Activated CD8-positive, alpha-beta memory T cell treated with anti-CD3 and anti-CD28 coated beads for 36 hours (primary cell): ENCODE data around the gene OSBPL2. TPM values are rescaled to one million over a fixed set of nuclear protein-coding genes. Genes with fewer than 3 reads are reported as not detected.

Source experiments
- CTCF ChIA-PET: fragments of 350-600 bp; sonication (Branson Sonifier 250); formaldehyde crosslinking; loops from one replicate; lab custom pipeline; 2021; ENCODE audit warnings: antibody characterized with exemption; lab: Charles Lee
- POLR2A ChIA-PET: fragments of 350-600 bp; sonication (Branson Sonifier 250); formaldehyde crosslinking; loops from one replicate; lab custom pipeline; 2021; ENCODE audit warnings: antibody characterized with exemption; lab: Charles Lee
- total RNA-seq, 2 experiments: library from RNA; stranded (reverse); gene quantifications; one replicate each; pipeline ENCODE4 v1.2.3, GENCODE V29; 2021

The OSBPL2 gene
- total RNA-seq, 2 experiments from 2014 or later, result 17.9 to 21.2 TPM

GRCh38 chr20:62231292-62231691 lies 7.0 kb upstream of the OSBPL2 start:
- ChIA-PET CTCF (no interaction called here), POLR2A (no interaction called here)

GRCh38 chr20:62232194-62232593 lies 6.1 kb upstream of the OSBPL2 start:
- POLR2A ChIA-PET, result no interaction called here

GRCh38 chr20:62232770-62233645 lies 5.3 kb upstream of the OSBPL2 start:
- CTCF ChIA-PET, result no interaction called here
- POLR2A ChIA-PET, result no interaction called here

More at GRCh38 chr20:62232194-62232593, 6.1 kb upstream of the OSBPL2 start:
- CTCF ChIA-PET, result no interaction called here

DNA sequence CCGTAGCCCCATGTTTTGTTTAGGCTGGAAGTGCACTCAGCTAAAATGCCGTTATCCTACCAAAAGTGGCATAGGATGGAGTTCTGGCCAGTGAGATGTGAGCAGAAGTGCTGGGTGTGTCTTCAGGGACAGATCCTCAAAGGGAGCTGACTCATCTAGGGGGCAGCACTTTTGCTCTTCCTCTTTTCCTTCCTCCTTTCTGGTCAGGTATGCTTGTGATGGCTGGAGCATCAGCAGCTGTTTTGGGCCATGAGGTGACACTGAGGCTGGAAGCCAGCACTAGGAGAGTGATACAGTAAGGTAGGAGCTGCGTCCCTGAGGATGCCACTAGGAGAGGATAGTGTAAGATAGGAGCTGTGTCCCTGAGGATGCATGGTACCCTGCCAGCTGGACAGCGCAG lies 4.6 kb upstream of the OSBPL2 start:
- ChIA-PET POLR2A (no interaction called here), CTCF (no interaction called here)

GRCh38 chr20:62234339-62234738 lies 4.0 kb upstream of the OSBPL2 start:
- POLR2A ChIA-PET, result no interaction called here
- CTCF ChIA-PET, result no interaction called here

DNA sequence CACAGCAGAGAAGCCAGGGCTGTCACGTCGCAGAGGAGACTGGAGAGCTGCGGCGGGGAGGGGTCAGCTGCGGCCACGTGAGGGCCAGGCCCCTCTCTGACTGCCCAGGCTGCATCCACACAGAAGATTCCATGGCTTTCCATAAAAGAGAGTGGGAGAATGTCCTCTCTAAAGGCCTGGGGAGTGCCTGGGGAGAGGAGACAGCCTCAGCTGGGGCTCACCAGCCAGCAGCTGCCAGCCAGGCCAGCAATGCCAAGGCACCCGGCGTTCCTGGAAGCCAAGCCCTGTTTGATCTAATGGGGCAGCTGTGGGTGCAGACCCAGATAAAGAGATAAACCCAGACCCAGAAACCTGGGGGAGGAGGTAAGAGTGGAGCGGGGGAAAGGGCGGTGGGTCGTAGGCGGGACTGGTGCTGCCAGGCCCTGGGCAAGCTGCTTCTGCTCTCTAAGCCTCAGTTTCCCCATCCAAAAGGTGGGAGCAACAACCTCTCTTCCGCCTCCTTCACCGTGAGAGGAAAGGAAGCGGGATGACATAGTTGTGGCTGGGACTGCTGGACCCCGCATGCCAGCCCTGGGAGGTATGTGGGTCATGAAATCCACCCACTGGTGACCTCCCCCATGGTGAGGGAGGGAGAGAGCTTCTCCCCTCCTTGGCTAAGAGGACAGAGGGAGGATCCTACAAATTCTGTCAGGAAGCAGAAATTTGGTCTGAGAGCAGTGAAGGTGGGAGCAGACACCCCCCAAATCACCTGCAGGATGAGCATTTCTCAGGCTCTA lies 3.1 kb upstream of the OSBPL2 start:
- ChIA-PET POLR2A (no interaction called here), CTCF (no interaction called here)

DNA sequence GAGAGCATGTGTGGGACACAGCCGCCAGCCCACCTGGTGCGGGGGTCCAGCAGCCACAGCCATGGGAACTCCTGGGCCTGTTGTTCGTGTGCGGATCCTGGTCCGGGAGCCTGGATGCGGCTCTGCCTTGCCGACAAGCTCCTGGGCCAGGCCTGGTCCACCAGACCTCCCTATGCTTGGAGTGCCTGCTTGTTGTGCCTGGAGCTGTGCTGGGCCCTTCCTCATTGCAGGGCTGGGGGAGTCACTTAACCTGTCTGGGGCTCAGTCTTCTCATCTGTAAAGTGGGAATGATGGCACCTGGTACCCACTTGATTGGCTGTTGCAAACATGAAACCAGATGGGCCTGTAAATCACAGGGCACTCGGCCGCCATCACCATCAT lies 2.6 kb upstream of the OSBPL2 start:
- POLR2A ChIA-PET, result no interaction called here
- CTCF ChIA-PET, result no interaction called here

DNA sequence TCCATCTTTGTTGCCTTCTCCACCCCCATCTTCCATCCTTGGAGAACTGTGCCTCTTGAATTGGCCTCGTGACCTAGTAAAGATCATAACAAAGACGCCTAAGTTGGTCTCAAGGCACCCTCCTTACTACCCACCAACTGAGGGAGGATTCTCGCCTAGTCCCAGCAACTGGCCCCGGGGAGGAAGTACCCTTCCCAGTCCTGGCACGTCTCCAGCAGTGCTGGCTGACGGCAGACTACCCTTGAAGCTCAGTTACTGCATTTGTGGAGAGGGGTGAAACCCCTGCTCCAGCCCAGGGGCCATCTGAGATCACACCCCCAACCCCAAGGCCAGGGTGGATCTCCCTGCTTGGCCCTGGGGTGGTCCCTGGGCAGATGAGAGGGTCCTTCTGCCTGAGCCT lies 2.1 kb upstream of the OSBPL2 start:
- ChIA-PET CTCF (no interaction called here), POLR2A (no interaction called here)

DNA sequence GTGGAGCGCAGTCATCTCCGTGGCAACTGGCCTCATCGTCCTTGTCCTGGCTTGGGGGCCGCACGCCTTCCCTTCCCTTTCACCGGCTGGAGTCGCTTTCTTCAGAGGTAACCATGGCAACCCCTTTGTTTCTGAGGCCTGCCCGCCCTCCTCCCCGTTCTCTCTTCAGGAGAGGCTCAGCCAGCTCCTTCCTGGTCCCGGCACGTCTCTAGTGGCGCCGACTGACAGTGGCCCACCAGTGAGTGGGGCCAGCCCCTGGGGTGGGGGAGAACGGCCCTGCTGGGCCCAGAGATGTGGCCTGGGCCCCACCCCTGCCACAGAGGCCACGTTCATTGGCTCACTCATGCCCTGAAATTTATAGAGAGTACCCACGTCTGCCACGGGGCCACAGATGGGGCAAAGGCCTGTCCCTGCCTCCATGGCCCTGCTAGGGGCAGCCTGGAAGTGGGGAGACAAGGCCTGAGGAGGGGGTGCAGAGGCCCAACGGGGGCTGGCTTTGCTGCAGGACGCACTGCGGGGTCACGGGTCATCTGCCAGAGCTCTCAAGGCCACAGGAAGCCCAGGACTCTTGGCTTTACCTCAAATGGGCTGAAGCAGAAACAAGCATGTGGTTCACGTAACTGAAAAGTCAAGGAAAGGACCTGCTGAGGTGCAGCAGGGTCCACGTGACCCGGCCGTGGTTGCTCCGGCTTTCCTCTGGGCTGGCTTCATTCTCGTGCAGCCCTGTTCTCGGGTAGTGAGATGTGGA lies 1.4 kb upstream of the OSBPL2 start:
- ChIA-PET CTCF (no interaction called here), POLR2A (no interaction called here)

DNA sequence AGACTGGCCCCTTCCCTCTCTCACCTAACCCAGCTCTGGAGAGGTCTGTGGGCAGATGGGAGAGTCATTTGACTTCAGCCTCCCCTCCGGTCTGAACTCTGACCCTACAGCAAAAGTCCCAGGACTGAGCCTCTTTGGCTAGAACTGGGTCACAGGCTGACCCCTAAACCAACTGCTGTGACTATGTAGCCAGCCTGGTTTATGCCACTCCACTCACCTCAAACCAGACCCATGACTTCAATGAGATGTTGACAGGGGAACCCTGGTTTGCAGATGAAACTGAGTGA lies 864 bp upstream of the OSBPL2 start:
- ChIA-PET POLR2A (no interaction called here), CTCF (no interaction called here)

GRCh38 chr20:62238569-62239277 lies 402 bp downstream of the OSBPL2 start:
- ChIA-PET POLR2A (no interaction called here), CTCF (no interaction called here)

DNA sequence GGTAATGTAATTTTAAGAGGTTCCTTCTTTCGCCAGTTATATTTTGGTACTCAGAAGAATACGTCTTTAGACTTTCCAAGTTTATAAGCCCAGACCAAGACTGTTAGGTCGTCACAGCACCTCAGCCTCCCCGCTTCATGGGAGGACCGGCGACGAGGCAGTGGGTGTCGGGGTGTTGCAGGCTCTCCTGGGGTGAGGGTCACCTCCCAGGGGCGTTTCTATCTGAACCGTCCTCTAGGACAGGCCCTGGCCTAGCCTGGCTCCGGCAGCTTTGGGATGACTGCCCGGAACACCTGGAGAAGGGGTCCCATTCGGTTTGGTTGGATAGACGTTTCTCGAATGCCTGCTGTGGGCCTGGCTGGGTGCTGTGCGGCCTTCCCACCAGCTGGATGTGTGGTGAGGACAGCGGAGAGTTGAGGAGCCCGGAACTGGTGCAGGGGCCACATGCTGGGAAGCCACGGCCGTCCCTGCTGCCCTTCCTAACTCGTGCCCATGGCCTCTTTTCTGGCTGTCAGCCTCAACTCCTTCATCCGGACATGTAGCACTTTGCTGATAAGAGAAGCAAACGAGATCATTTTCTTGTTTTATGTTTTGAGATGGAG lies 1.1 kb downstream of the OSBPL2 start:
- CTCF ChIA-PET, result no interaction called here
- POLR2A ChIA-PET, result no interaction called here

GRCh38 chr20:62240020-62240685 lies 1.8 kb downstream of the OSBPL2 start:
- ChIA-PET POLR2A (no interaction called here), CTCF (no interaction called here)

DNA sequence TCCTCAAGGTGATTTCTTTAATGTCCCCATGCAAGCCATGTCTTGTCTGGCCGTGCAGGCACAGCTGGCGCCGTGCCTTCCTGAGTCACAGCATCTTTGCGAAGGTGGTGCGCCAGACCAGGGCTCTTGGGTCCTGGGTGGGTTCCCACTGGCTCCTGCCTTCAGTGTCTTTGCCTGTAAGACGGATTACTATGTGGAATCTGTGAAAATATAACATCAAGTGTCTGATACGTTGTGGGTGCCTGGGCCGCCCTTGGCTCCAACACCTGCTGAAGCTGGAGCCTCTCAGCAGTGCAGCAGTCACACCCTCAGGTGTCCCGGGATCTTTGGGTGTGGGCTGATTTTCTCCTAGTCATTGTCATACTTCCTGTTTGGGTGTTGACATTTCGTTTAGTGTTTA lies 3.2 kb downstream of the OSBPL2 start:
- POLR2A ChIA-PET, result no interaction called here
- CTCF ChIA-PET, result no interaction called here

- POLR2A ChIA-PET, result no interaction called here
- CTCF ChIA-PET, result no interaction called here
Measured at GRCh38 chr20:62242176-62242575, 3.9 kb downstream of the OSBPL2 start.

DNA sequence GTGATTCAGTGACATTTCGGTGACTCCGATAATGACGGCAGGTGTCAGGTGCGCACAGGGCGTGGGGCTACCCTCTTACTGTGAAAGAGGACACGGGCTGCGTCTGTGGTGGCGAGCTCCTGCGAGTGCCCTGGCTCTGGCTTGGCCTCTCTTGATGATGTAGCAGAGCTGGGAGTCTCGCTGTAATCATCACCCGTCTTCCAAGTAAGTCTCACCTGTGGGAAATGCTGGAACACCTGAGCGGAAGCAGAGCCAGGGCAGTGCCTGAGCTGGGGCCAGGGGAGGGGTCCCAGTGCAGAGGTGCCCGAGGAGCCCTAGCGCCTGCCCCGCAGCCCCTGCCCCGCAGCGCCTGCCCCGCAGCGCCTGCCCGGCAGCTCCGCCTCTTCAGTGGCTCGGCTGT lies 4.8 kb downstream of the OSBPL2 start:
- CTCF ChIA-PET, result no interaction called here
- POLR2A ChIA-PET, result no interaction called here

DNA sequence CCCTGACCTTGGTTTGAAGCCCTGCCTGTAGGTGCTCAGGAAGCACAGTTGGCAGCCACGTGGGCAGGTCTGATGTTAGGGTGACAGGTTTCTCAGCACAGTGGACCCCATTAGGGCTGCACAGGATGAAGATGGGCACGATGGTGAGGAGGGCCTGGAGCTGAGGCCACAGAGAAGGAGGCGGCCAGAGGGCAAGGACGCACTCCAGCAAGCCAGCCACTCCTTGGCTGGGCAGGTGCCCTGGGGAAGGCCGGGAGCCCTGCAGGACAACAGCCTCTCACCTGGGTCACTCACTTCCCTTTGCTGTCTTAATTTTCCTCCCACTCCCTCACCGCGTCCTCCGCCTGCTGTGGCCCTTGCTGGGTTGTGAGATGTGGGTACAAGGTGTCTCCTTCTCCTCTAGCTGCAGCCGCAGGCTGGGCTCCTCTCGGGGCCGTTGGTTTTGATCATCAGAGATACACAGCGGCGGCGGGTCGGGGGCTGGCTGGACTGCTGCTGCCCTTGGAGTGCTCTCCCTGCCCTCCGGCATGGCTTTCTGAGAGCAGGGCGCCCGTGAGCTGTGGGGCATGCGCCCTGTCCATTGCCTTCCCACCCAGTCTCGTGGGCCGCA lies 5.7 kb downstream of the OSBPL2 start:
- POLR2A ChIA-PET, result no interaction called here
- CTCF ChIA-PET, result no interaction called here

DNA sequence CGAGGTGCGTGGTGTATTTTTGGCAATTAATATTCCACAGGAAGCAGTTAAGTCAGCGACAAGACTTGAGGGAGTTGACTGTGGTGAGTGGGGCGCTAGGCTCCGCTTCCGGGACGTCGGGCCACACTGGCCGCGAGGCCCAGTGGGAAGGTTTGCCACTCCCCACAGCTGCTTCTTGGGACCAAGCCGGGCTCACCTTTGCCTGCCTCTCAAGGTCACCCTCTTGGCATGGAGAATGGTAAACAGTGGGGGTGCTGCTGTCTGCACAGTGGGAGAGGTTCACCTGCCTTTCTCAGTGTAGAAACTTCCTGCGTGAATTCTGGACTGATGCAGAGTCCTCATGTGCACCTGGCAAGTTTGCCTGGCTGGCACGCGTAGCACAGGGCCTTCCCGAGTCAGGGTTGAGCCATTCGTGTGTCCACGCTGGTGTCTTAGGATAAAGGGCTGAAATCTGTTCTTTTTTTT lies 6.4 kb downstream of the OSBPL2 start:
- CTCF ChIA-PET, result no interaction called here
- POLR2A ChIA-PET, result no interaction called here
